Measurements from ENCODE around the gene GBA2. TPM values are rescaled to one million over a fixed set of nuclear protein-coding genes. Genes with fewer than 3 reads are reported as not detected.

Gene GBA2
- total and polyA plus RNA-seq, 2 experiments from 2014 or later = 32.1 to 80.1 TPM

DNA sequence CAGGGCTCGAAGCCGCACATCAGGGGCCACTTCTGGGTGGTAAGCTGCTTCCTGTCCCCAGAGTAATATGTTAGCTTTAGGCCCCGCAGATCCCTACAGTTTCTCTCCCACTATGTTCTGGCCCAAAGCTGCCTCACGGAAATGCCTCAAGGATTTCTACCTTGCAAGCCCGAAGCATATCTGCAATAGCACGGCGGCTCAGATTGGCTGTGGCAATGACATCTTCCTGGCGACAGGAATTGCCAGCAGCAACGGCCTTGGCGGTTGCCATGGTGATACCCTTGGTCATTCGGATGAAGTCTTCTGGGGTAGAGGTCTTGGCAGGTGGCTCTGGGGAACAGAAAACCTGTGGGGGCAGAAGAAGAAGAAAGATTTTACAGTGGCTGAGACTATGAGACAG lies 49.0 kb downstream of the GBA2 start (continued):
- TF ChIP-seq JUNB (IDR thresholded peaks at IDR 0.05; ENCODE audit: unreplicated experiment) (no peak), EZH2phosphoT487 (IDR thresholded peaks at IDR 0.05; ENCODE audit: unreplicated experiment) (no peak), EZH2 (IDR thresholded peaks at IDR 0.05; ENCODE audit: low read depth, unreplicated experiment) (no peak), ZNF331 (CRISPR knock-in tag; IDR thresholded peaks at IDR 0.05; ENCODE audit: low read depth) (no peak), ZNF114 (CRISPR knock-in tag; IDR thresholded peaks at IDR 0.05) (no peak), CREB1 (CRISPR knock-in tag; IDR thresholded peaks at IDR 0.05; ENCODE audit: low read depth) (no peak), STAT1 (IDR thresholded peaks at IDR 0.05; ENCODE audit: unreplicated experiment) (no peak), NANOG (IDR thresholded peaks at IDR 0.05; ENCODE audit: borderline replicate concordance) (no peak)
- TF ChIP-seq, protein P1, sequence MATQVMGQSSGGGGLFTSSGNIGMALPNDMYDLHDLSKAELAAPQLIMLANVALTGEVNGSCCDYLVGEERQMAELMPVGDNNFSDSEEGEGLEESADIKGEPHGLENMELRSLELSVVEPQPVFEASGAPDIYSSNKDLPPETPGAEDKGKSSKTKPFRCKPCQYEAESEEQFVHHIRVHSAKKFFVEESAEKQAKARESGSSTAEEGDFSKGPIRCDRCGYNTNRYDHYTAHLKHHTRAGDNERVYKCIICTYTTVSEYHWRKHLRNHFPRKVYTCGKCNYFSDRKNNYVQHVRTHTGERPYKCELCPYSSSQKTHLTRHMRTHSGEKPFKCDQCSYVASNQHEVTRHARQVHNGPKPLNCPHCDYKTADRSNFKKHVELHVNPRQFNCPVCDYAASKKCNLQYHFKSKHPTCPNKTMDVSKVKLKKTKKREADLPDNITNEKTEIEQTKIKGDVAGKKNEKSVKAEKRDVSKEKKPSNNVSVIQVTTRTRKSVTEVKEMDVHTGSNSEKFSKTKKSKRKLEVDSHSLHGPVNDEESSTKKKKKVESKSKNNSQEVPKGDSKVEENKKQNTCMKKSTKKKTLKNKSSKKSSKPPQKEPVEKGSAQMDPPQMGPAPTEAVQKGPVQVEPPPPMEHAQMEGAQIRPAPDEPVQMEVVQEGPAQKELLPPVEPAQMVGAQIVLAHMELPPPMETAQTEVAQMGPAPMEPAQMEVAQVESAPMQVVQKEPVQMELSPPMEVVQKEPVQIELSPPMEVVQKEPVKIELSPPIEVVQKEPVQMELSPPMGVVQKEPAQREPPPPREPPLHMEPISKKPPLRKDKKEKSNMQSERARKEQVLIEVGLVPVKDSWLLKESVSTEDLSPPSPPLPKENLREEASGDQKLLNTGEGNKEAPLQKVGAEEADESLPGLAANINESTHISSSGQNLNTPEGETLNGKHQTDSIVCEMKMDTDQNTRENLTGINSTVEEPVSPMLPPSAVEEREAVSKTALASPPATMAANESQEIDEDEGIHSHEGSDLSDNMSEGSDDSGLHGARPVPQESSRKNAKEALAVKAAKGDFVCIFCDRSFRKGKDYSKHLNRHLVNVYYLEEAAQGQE (IDR thresholded peaks at IDR 0.05; ENCODE audit: unreplicated experiment) = no peak
- TF ChIP-seq, protein P2, sequence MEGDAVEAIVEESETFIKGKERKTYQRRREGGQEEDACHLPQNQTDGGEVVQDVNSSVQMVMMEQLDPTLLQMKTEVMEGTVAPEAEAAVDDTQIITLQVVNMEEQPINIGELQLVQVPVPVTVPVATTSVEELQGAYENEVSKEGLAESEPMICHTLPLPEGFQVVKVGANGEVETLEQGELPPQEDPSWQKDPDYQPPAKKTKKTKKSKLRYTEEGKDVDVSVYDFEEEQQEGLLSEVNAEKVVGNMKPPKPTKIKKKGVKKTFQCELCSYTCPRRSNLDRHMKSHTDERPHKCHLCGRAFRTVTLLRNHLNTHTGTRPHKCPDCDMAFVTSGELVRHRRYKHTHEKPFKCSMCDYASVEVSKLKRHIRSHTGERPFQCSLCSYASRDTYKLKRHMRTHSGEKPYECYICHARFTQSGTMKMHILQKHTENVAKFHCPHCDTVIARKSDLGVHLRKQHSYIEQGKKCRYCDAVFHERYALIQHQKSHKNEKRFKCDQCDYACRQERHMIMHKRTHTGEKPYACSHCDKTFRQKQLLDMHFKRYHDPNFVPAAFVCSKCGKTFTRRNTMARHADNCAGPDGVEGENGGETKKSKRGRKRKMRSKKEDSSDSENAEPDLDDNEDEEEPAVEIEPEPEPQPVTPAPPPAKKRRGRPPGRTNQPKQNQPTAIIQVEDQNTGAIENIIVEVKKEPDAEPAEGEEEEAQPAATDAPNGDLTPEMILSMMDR (conservative IDR thresholded peaks at IDR 0.05; ENCODE audit: low read depth in 2 of 2) = no peak

DNA sequence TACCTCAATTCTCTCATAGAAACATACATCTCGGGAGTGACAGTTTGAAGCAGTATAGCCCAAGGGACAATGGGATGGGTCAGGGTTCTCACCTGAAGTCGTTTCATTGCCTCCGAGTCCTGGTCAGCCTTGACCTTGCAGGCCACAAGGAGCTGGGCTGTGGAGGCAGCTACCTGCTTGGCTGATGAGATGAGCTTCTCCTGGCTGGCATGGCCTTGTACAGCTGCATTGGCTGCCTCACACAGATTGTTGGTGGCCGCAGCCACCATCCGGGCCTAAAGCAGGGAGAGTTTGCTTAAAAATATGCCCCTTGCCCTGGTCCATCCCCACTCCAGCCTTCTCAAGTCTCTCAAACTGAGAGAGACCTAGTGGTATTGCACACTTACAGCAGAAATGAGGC lies 50.8 kb downstream of the GBA2 start:
- peaks cover 10% of the 10 kb centered on the region for H3K27me3 Mint-ChIP-seq (ENCODE audit: insufficient read depth, low read depth, poor library complexity)
- no peak overlapping the region for H3K4me2 ChIP-seq
- H3K4me1 Mint-ChIP-seq = no peaks in the 10 kb centered on the region
- no peaks in the 10 kb centered on the region for H3K27me3 ChIP-seq (ENCODE audit: insufficient read depth)
- no peak overlapping the region for H3K4me3 Mint-ChIP-seq
- H3K27ac Mint-ChIP-seq = no peak overlapping the region
- DNase-seq (ENCODE audit: low spot score) = no peak
- H3K27ac ChIP-seq (ENCODE audit: low read depth) = no peak overlapping the region
- no peak overlapping the region for H2AFZ ChIP-seq
- H3K9me3 Mint-ChIP-seq = no peaks in the 10 kb centered on the region
- no peaks in the 10 kb centered on the region for H3K79me2 ChIP-seq (replicated peaks; ENCODE audit: insufficient read depth)
- H3K36me3 Mint-ChIP-seq (ENCODE audit: low read depth) = no peaks in the 10 kb centered on the region; the same call in none of the 3 replicates
- ATAC-seq = no peak
- H4K20me1 ChIP-seq (replicated peaks; ENCODE audit: insufficient read depth) = no peaks in the 10 kb centered on the region
- H3K9me2 ChIP-seq (ENCODE audit: insufficient read depth) = no peaks in the 10 kb centered on the region
- peaks cover 31% of the 10 kb centered on the region; the same call in 1 of the 2 replicates for H3K36me3 ChIP-seq (ENCODE audit: insufficient read depth)
- peaks cover 6% of the 10 kb centered on the region for H3F3A ChIP-seq (replicated peaks; ENCODE audit: low read depth)
- no peak overlapping the region for H3K4me3 ChIP-seq
- H3K4me1 ChIP-seq (ENCODE audit: insufficient read depth) = no peaks in the 10 kb centered on the region
- TF ChIP-seq, protein P3, sequence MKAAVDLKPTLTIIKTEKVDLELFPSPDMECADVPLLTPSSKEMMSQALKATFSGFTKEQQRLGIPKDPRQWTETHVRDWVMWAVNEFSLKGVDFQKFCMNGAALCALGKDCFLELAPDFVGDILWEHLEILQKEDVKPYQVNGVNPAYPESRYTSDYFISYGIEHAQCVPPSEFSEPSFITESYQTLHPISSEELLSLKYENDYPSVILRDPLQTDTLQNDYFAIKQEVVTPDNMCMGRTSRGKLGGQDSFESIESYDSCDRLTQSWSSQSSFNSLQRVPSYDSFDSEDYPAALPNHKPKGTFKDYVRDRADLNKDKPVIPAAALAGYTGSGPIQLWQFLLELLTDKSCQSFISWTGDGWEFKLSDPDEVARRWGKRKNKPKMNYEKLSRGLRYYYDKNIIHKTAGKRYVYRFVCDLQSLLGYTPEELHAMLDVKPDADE (IDR thresholded peaks at IDR 0.05) = no peak
- TF ChIP-seq EZH2phosphoT487 (IDR thresholded peaks at IDR 0.05; ENCODE audit: unreplicated experiment) (no peak), JUNB (IDR thresholded peaks at IDR 0.05; ENCODE audit: unreplicated experiment) (no peak), STAT1 (IDR thresholded peaks at IDR 0.05; ENCODE audit: unreplicated experiment) (no peak), ZNF114 (CRISPR knock-in tag; IDR thresholded peaks at IDR 0.05) (no peak)
- TF ChIP-seq, protein P2 (conservative IDR thresholded peaks at IDR 0.05; ENCODE audit: low read depth in 2 of 2) = no peak

All from GM23338 (cell line).